Measurements from ENCODE around the gene TMPRSS3. TPM values are rescaled to one million over a fixed set of nuclear protein-coding genes. Genes with fewer than 3 reads are reported as not detected.

The TMPRSS3 gene
- total and polyA plus RNA-seq, 2 of the 13 experiments (the other 11 are each of a cell fraction or from before 2014, with no cell fraction given): 2.8 to 16.9 TPM

DNA sequence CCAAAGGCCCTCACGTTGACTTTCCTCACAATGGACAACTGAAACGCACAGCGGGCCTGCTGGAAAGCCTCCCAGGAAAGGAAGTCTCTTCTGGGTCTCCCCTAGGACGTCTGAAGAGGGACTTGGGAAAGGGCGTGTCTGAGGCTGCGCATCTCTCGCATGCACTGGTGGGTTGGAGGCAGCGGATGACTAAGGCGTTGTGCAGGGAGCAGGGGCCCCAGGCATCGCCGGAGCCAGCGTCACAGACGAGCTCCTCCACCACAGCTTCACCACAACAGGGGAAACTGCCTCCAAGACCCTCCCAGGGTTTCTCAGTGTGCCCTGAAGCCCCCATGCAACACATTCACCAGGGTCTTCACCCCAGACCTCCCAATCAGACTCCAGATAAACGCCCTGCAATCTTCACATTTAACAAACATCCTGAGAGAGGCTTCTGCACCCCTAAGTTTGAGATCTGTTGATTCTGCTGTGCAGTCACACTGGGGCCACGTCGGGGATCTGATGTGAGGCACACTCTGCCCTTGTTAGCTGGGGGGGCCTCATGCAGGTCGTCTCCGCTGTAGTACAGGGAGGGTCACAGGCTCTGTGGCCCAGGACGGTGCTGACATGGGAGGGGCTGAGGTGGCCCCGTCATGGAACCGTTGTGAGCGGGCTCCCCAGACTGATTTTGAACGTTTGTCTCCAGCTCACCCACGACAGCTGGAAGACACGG lies 22.5 kb downstream of the TMPRSS3 start:
- no peaks in the 10 kb centered on the region for H3K9me3 ChIP-seq (ENCODE audit: low read length)
- DNase-seq (ENCODE audit: low spot score): no peak
- H3K4me2 ChIP-seq (ENCODE audit: low read depth, low read length): no peak overlapping the region
- no peak for FAIRE-seq
- H3K27ac ChIP-seq (ENCODE audit: extremely low read length, insufficient read depth, low read length): no peak overlapping the region
- no peaks in the 10 kb centered on the region for H3K79me2 ChIP-seq (ENCODE audit: insufficient read depth, low read length)
- H3K27me3 ChIP-seq (ENCODE audit: control insufficient read depth in 1 of 2, insufficient read depth in 2 of 2, low read length in 2 of 2): peaks cover 0 to 1% of the 10 kb centered on the region in 2 experiments; a peak in 1 of 5 replicates
- no peak for ATAC-seq
- intact Hi-C loops (cut with micrococcal nuclease; ENCODE audit: unreplicated experiment): no loop called here
- H3K9ac ChIP-seq (ENCODE audit: insufficient read depth, low read depth, low read length): no peak overlapping the region
- in situ Hi-C loops (cut with HindIII; ENCODE audit: extremely low pct_ligation_motif_present, low pct_unique_long_range_greater_than_20kb): no loop called here
- BruUV-seq (replicated peaks): no TSS peak
- H3K4me1 ChIP-seq (ENCODE audit: insufficient read depth, low read length): no peaks in the 10 kb centered on the region
- 84% methylated on average over 7 of the region's 25 CpGs for WGBS (ENCODE audit: low lambda C conversion rate)
- ChIA-PET POLR2A (no interaction called here), CTCF (ENCODE audit: low intra/inter-chr PET ratio, low total read pairs) (no interaction called here)
- H2AFZ ChIP-seq (ENCODE audit: low read length): no peak overlapping the region
- no peaks in the 10 kb centered on the region for H4K20me1 ChIP-seq (ENCODE audit: insufficient read depth, low read length)
- H3K4me3 ChIP-seq (replicated peaks in 1 of 3; ENCODE audit: insufficient read depth in 1 of 3, low read depth in 2 of 3, low read length in 3 of 3): no peak overlapping the region
- no peaks in the 10 kb centered on the region for H3K36me3 ChIP-seq (replicated peaks in 1 of 2; ENCODE audit: control insufficient read depth in 1 of 2, insufficient read depth in 2 of 2, low read length in 2 of 2)
- TF ChIP-seq ZNF253 (CRISPR knock-in tag; IDR thresholded peaks at IDR 0.05; ENCODE audit: borderline replicate concordance) (no peak), DMAP1 (CRISPR knock-in tag; IDR thresholded peaks at IDR 0.05) (no peak), BRF2 (CRISPR knock-in tag; IDR thresholded peaks at IDR 0.05) (no peak), ZNF850 (CRISPR knock-in tag; conservative IDR thresholded peaks at IDR 0.05) (no peak), SP140L (CRISPR knock-in tag; IDR thresholded peaks at IDR 0.05; ENCODE audit: borderline replicate concordance) (no peak)
- TF ChIP-seq, protein P1, sequence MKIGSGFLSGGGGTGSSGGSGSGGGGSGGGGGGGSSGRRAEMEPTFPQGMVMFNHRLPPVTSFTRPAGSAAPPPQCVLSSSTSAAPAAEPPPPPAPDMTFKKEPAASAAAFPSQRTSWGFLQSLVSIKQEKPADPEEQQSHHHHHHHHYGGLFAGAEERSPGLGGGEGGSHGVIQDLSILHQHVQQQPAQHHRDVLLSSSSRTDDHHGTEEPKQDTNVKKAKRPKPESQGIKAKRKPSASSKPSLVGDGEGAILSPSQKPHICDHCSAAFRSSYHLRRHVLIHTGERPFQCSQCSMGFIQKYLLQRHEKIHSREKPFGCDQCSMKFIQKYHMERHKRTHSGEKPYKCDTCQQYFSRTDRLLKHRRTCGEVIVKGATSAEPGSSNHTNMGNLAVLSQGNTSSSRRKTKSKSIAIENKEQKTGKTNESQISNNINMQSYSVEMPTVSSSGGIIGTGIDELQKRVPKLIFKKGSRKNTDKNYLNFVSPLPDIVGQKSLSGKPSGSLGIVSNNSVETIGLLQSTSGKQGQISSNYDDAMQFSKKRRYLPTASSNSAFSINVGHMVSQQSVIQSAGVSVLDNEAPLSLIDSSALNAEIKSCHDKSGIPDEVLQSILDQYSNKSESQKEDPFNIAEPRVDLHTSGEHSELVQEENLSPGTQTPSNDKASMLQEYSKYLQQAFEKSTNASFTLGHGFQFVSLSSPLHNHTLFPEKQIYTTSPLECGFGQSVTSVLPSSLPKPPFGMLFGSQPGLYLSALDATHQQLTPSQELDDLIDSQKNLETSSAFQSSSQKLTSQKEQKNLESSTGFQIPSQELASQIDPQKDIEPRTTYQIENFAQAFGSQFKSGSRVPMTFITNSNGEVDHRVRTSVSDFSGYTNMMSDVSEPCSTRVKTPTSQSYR (CRISPR knock-in tag; IDR thresholded peaks at IDR 0.05; ENCODE audit: borderline replicate concordance): no peak
- TF ChIP-seq, protein P2, sequence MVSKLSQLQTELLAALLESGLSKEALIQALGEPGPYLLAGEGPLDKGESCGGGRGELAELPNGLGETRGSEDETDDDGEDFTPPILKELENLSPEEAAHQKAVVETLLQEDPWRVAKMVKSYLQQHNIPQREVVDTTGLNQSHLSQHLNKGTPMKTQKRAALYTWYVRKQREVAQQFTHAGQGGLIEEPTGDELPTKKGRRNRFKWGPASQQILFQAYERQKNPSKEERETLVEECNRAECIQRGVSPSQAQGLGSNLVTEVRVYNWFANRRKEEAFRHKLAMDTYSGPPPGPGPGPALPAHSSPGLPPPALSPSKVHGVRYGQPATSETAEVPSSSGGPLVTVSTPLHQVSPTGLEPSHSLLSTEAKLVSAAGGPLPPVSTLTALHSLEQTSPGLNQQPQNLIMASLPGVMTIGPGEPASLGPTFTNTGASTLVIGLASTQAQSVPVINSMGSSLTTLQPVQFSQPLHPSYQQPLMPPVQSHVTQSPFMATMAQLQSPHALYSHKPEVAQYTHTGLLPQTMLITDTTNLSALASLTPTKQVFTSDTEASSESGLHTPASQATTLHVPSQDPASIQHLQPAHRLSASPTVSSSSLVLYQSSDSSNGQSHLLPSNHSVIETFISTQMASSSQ (IDR thresholded peaks at IDR 0.05; ENCODE audit: low read depth): no peak
- TF ChIP-seq, protein P2 (CRISPR knock-in tag; IDR thresholded peaks at IDR 0.05; ENCODE audit: borderline replicate concordance): no peak
- TF ChIP-seq, protein P3, sequence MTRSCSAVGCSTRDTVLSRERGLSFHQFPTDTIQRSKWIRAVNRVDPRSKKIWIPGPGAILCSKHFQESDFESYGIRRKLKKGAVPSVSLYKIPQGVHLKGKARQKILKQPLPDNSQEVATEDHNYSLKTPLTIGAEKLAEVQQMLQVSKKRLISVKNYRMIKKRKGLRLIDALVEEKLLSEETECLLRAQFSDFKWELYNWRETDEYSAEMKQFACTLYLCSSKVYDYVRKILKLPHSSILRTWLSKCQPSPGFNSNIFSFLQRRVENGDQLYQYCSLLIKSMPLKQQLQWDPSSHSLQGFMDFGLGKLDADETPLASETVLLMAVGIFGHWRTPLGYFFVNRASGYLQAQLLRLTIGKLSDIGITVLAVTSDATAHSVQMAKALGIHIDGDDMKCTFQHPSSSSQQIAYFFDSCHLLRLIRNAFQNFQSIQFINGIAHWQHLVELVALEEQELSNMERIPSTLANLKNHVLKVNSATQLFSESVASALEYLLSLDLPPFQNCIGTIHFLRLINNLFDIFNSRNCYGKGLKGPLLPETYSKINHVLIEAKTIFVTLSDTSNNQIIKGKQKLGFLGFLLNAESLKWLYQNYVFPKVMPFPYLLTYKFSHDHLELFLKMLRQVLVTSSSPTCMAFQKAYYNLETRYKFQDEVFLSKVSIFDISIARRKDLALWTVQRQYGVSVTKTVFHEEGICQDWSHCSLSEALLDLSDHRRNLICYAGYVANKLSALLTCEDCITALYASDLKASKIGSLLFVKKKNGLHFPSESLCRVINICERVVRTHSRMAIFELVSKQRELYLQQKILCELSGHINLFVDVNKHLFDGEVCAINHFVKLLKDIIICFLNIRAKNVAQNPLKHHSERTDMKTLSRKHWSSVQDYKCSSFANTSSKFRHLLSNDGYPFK (CRISPR knock-in tag; IDR thresholded peaks at IDR 0.05; ENCODE audit: borderline replicate concordance): no peak
- TF ChIP-seq, protein P4, sequence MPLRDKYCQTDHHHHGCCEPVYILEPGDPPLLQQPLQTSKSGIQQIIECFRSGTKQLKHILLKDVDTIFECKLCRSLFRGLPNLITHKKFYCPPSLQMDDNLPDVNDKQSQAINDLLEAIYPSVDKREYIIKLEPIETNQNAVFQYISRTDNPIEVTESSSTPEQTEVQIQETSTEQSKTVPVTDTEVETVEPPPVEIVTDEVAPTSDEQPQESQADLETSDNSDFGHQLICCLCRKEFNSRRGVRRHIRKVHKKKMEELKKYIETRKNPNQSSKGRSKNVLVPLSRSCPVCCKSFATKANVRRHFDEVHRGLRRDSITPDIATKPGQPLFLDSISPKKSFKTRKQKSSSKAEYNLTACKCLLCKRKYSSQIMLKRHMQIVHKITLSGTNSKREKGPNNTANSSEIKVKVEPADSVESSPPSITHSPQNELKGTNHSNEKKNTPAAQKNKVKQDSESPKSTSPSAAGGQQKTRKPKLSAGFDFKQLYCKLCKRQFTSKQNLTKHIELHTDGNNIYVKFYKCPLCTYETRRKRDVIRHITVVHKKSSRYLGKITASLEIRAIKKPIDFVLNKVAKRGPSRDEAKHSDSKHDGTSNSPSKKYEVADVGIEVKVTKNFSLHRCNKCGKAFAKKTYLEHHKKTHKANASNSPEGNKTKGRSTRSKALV (CRISPR knock-in tag; IDR thresholded peaks at IDR 0.05): no peak

Data from HepG2 (cell line).